CD14-positive monocyte (primary cell): ENCODE measurements around the gene PCP2. TPM values are rescaled to one million over a fixed set of nuclear protein-coding genes. Genes with fewer than 3 reads are reported as not detected.

ENCODE experiments used
- DNase-seq, 3 donors: peaks; one replicate each; pipeline ENCODE4 v3.0.0-alpha.2; 2011 to 2022
- H2AFZ ChIP-seq: 2 replicates; pipeline ENCODE4 v1.6.0; 2012; ENCODE audit warnings: mild to moderate bottlenecking, low read depth, low read length, inconsistent platforms; ENCODE audit not compliant: insufficient read depth, poor library complexity, severe bottlenecking
- H3K27ac ChIP-seq, 2 donors: 1 replicate in 1 of 2; 2 replicates in 1 of 2; pipeline ENCODE4 v1.5.1; 2012 to 2013; ENCODE audit warnings: low read length in 2 of 2, control low read depth in 1 of 2, inconsistent platforms in 1 of 2, low read depth in 1 of 2, mild to moderate bottlenecking in 1 of 2
- H3K27me3 ChIP-seq, 2 donors: one replicate each; pipeline versions ENCODE4 v1.6.0 to v1.6.1; 2011 to 2013; ENCODE audit warnings: low read length in 2 of 2; ENCODE audit not compliant: control insufficient read depth in 2 of 2, insufficient read depth in 2 of 2
- H3K36me3 ChIP-seq, 2 donors: replicated peaks in 1 of 2; 1 replicate in 1 of 2; 2 replicates in 1 of 2; pipeline versions ENCODE4 v1.5.1 to v1.6.1; 2012 to 2013; ENCODE audit warnings: low read length in 2 of 2, control low read depth in 1 of 2, inconsistent platforms in 1 of 2, mild to moderate bottlenecking in 1 of 2; ENCODE audit not compliant: insufficient read depth in 2 of 2, control insufficient read depth in 1 of 2
- H3K4me1 ChIP-seq, 2 donors: 1 replicate in 1 of 2; 2 replicates in 1 of 2; pipeline versions ENCODE4 v1.5.1 to v1.6.1; 2012 to 2013; ENCODE audit warnings: low read length in 2 of 2, control low read depth in 1 of 2, inconsistent platforms in 1 of 2, mild to moderate bottlenecking in 1 of 2, moderate library complexity in 1 of 2; ENCODE audit not compliant: insufficient read depth in 2 of 2, control insufficient read depth in 1 of 2
- H3K4me2 ChIP-seq: replicated peaks from 2 replicates; pipeline ENCODE3; 2012; ENCODE audit warnings: low read length, moderate library complexity, mild to moderate bottlenecking; ENCODE audit not compliant: poor library complexity, severe bottlenecking; ENCODE audit errors: extremely low read depth
- H3K4me3 ChIP-seq, 3 experiments: fragments of 200-600 bp in 1 of 3; sonication (generic) in 1 of 3; replicated peaks in 1 of 3; 1 replicate in 2 of 3; 2 replicates in 1 of 3; pipeline ENCODE4 v1.5.1; 2011 to 2013; ENCODE audit warnings: low read length in 3 of 3, mild to moderate bottlenecking in 3 of 3, control low read depth in 2 of 3, low read depth in 2 of 3, inconsistent platforms in 1 of 3, moderate library complexity in 1 of 3
- H3K79me2 ChIP-seq: 2 replicates; pipeline ENCODE4 v1.6.0; 2012; ENCODE audit warnings: mild to moderate bottlenecking, control low read depth, inconsistent platforms, low read length, moderate library complexity; ENCODE audit not compliant: insufficient read depth
- H3K9ac ChIP-seq: 2 replicates; pipeline ENCODE4 v1.6.0; 2017; ENCODE audit warnings: low read length, mild to moderate bottlenecking; ENCODE audit not compliant: insufficient read depth, poor library complexity, severe bottlenecking
- H3K9me3 ChIP-seq, 2 donors: replicated peaks in 1 of 2; 1 replicate in 1 of 2; 2 replicates in 1 of 2; pipeline versions ENCODE4 v1.5.1 to v1.6.1; 2012 to 2013; ENCODE audit warnings: low read length in 2 of 2, control low read depth in 1 of 2; ENCODE audit not compliant: control insufficient read depth in 1 of 2, insufficient read depth in 1 of 2
- H4K20me1 ChIP-seq: 2 replicates; pipeline ENCODE4 v1.6.0; 2012; ENCODE audit warnings: mild to moderate bottlenecking, low read length, control low read depth, moderate library complexity; ENCODE audit not compliant: insufficient read depth
- H3K27ac Mint-ChIP-seq, 7 donors: one replicate each; pipeline ENCODE4 v1.8.0; 2020; ENCODE audit warnings: mild to moderate bottlenecking in 7 of 7, mixed read lengths in 7 of 7, moderate library complexity in 6 of 7, inconsistent platforms in 2 of 7
- H3K27me3 Mint-ChIP-seq, 3 donors: one replicate each; pipeline ENCODE4 v1.8.0; 2021 to 2022; ENCODE audit warnings: low read depth in 3 of 3, mild to moderate bottlenecking in 3 of 3, mixed read lengths in 3 of 3, moderate library complexity in 3 of 3, inconsistent platforms in 1 of 3
- H3K36me3 Mint-ChIP-seq, 2 donors: one replicate each; pipeline ENCODE4 v1.8.0; 2020; ENCODE audit warnings: mixed read lengths in 2 of 2, inconsistent platforms in 1 of 2, mild to moderate bottlenecking in 1 of 2
- H3K4me1 Mint-ChIP-seq: one replicate; pipeline ENCODE4 v1.8.0; 2020; ENCODE audit warnings: mild to moderate bottlenecking, mixed read lengths
- H3K4me3 Mint-ChIP-seq, 2 donors: one replicate each; pipeline ENCODE4 v1.8.0; 2020; ENCODE audit warnings: mild to moderate bottlenecking in 2 of 2, mixed read lengths in 2 of 2, moderate library complexity in 1 of 2
- H3K9me3 Mint-ChIP-seq, 7 donors: one replicate each; pipeline ENCODE4 v1.8.0; 2020 to 2022; ENCODE audit warnings: mixed read lengths in 7 of 7, mild to moderate bottlenecking in 6 of 7, moderate library complexity in 6 of 7, inconsistent platforms in 2 of 7
- WGBS: methylation state at CpG from one replicate; pipeline ENCODE4 v1.1.5; 2013; ENCODE audit warnings: missing lambda C conversion rate; ENCODE audit not compliant: insufficient coverage; 5-methylcytosine and 5-hydroxymethylcytosine counted together
- intact Hi-C, 2 donors: fragments of 100-400 bp; cut with micrococcal nuclease; formaldehyde crosslinking; loops; one replicate each; pipeline versions ENCODE4 v1.15.0 to v1.15.1; 2023
- polyA plus RNA-seq, 3 donors: library from polyadenylated mRNA; depleted of rRNA in 1 of 3; unstranded in 2 of 3; stranded (reverse) in 1 of 3; fragments of 300-500 nt in 2 of 3; fragments of >200 nt in 1 of 3; fragmentation: Illumina TruSeq in 2 of 3; gene quantifications; 1 replicate in 2 of 3; 2 replicates in 1 of 3; pipeline ENCODE4 v1.2.3, GENCODE V29; 2012 to 2021
- TF ChIP-seq, protein P1 (sequence below): fragments of 200-600 bp; IDR thresholded peaks from one replicate; pipeline ENCODE4 v1.8.0; 2022; ENCODE audit warnings: antibody characterized with exemption, mild to moderate bottlenecking

The PCP2 gene
- polyA plus RNA-seq, 3 donors, result 1.8 TPM; not detected in 2

DNA sequence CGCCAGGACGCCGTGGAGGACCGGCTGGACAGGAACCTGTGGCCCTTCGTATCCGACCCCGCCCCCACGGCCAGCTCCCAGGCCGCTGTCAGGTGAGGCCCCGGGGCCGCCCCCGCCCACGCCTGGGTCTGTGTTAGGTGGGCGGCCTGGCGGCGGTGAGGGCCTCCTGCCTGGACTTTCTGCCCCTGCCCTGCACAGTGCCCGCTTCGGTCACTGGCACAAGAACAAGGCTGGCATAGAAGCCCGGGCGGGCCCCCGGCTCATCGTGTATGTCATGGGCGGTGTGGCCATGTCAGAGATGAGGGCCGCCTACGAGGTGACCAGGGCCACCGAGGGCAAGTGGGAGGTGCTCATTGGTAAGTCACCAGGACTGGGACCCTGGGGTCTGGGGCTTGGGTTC lies 13.6 kb upstream of the PCP2 start:
- Histone ChIP-seq H4K20me1 (peaks cover 31% of the 10 kb centered on the region), H3K36me3 (peaks cover 27 to 50% of the 10 kb centered on the region in 2 donors), H3K9me3 (no peaks in the 10 kb centered on the region), H3K9ac (no peak overlapping the region), H3K4me1 (peaks cover 50 to 55% of the 10 kb centered on the region in 2 donors), H2AFZ (no peak overlapping the region), H3K79me2 (peaks cover 46% of the 10 kb centered on the region), H3K4me3 (no peak overlapping the region), H3K27me3 (no peaks in the 10 kb centered on the region), H3K27ac (peak overlapping the region in 1 of 2 donors; percentile 73), H3K4me2 (peak overlapping the region; percentile 86)
- H3K36me3 Mint-ChIP-seq, result peaks cover 29 to 50% of the 10 kb centered on the region in 2 donors
- H3K4me3 Mint-ChIP-seq, result no peak overlapping the region
- H3K27ac Mint-ChIP-seq, result no peak overlapping the region
- TF ChIP-seq, protein P1, sequence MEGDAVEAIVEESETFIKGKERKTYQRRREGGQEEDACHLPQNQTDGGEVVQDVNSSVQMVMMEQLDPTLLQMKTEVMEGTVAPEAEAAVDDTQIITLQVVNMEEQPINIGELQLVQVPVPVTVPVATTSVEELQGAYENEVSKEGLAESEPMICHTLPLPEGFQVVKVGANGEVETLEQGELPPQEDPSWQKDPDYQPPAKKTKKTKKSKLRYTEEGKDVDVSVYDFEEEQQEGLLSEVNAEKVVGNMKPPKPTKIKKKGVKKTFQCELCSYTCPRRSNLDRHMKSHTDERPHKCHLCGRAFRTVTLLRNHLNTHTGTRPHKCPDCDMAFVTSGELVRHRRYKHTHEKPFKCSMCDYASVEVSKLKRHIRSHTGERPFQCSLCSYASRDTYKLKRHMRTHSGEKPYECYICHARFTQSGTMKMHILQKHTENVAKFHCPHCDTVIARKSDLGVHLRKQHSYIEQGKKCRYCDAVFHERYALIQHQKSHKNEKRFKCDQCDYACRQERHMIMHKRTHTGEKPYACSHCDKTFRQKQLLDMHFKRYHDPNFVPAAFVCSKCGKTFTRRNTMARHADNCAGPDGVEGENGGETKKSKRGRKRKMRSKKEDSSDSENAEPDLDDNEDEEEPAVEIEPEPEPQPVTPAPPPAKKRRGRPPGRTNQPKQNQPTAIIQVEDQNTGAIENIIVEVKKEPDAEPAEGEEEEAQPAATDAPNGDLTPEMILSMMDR, result no peak
- peaks cover 0 to 2% (median 2%) of the 10 kb centered on the region in 3 donors for H3K27me3 Mint-ChIP-seq
- DNase-seq, result no peak
- 97% methylated on average over 22 of the region's 26 CpGs for WGBS
- H3K4me1 Mint-ChIP-seq, result peaks cover 40% of the 10 kb centered on the region
- H3K9me3 Mint-ChIP-seq, result peaks cover 0 to 2% (median 0%) of the 10 kb centered on the region in 7 donors
- intact Hi-C loops, result loop anchor here in 1 of 2 donors (5.0 kb wide), 1 partner anchor 35 kb away; the partner anchor contains the start of gene TRAPPC5

DNA sequence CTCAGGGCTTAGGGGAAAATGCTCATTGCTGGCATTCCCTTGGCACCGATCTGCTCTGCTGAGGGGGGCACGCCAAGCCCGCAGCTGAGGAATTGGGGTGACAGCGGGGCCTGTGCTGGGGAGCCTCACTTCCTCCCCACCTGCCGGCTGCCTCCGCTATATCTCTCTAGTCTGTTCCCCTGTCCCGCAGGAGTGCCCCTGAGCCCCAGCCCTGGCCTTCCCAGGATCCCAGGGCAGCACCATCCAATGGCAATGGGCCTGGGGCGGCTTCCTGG lies 12.8 kb upstream of the PCP2 start:
- Mint-ChIP-seq H3K4me3 (peak overlapping the region; percentile 71 to 94), H3K27me3 (peaks cover 0 to 2% (median 1%) of the 10 kb centered on the region in 3 donors), H3K36me3 (peaks cover 33 to 58% of the 10 kb centered on the region in 2 donors), H3K9me3 (peaks cover 0 to 2% (median 0%) of the 10 kb centered on the region in 7 donors), H3K27ac (peak overlapping the region in 6 of 7 donors; percentile 50 to 97 (median 92)), H3K4me1 (peaks cover 36% of the 10 kb centered on the region)
- peaks cover 52% of the 10 kb centered on the region for H3K79me2 ChIP-seq
- intact Hi-C loops, result loop anchor here in 1 of 2 donors (5.0 kb wide), 1 partner anchor 36 kb away; the partner anchor contains the start of gene TRAPPC5
- H3K9me3 ChIP-seq, result no peaks in the 10 kb centered on the region
- peaks cover 46 to 58% of the 10 kb centered on the region in 2 donors for H3K4me1 ChIP-seq
- WGBS, result 40% methylated on average over 7 of the region's 8 CpGs
- H4K20me1 ChIP-seq, result peaks cover 39% of the 10 kb centered on the region
- H3K4me2 ChIP-seq, result peak overlapping the region; percentile 86
- TF ChIP-seq, protein P1, result no peak
- H3K36me3 ChIP-seq, result peaks cover 31 to 56% of the 10 kb centered on the region in 2 donors
- no peak overlapping the region for H2AFZ ChIP-seq
- H3K27me3 ChIP-seq, result no peaks in the 10 kb centered on the region
- H3K27ac ChIP-seq, result peak overlapping the region; percentile 73 to 87
- peak overlapping the region; percentile 61 for H3K9ac ChIP-seq
- H3K4me3 ChIP-seq, result peak overlapping the region; percentile 21 to 75 (median 51)
- DNase-seq, result no peak
